Ishikawa (cell line): ENCODE results near the gene MYB.

Source experiments
- CEBPB ChIP-seq: IDR thresholded peaks from 2 replicates; pipeline ENCODE4 v1.6.1; 2012
- CREB1 ChIP-seq: IDR thresholded peaks from 2 replicates; pipeline ENCODE4 v1.6.1; 2012; ENCODE audit warnings: low read depth
- EGR1 ChIP-seq: IDR thresholded peaks from 2 replicates; pipeline ENCODE4 v1.6.1; 2012
- EP300 ChIP-seq: IDR thresholded peaks from 2 replicates; pipeline ENCODE4 v1.6.1; 2012; ENCODE audit warnings: borderline replicate concordance
- FOXM1 ChIP-seq: IDR thresholded peaks from 2 replicates; pipeline ENCODE4 v1.6.1; 2012; ENCODE audit warnings: low read depth, borderline replicate concordance
- NFIC ChIP-seq: IDR thresholded peaks from 2 replicates; pipeline ENCODE4 v1.6.1; 2012
- RAD21 ChIP-seq: IDR thresholded peaks from 2 replicates; pipeline ENCODE4 v1.6.1; 2012; ENCODE audit warnings: low read depth
- TAF1 ChIP-seq: IDR thresholded peaks from 2 replicates; pipeline ENCODE4 v1.6.1; 2012; ENCODE audit warnings: low read depth, mild to moderate bottlenecking
- TCF12 ChIP-seq: IDR thresholded peaks from 2 replicates; pipeline ENCODE4 v1.6.1; 2012; ENCODE audit warnings: low read depth
- TEAD4 ChIP-seq: IDR thresholded peaks from 2 replicates; pipeline ENCODE4 v1.6.1; 2012
- YY1 ChIP-seq: IDR thresholded peaks from 2 replicates; pipeline ENCODE4 v1.6.1; 2012; ENCODE audit warnings: low read depth
- ZBTB7A ChIP-seq: IDR thresholded peaks from 2 replicates; pipeline ENCODE4 v1.6.1; 2012; ENCODE audit warnings: low read depth
- TF ChIP-seq, protein P1 (sequence below): IDR thresholded peaks from 2 replicates; pipeline ENCODE4 v1.6.1; 2012
- TF ChIP-seq, protein P2 (sequence below): IDR thresholded peaks from 2 replicates; pipeline ENCODE4 v1.6.1; 2012; ENCODE audit warnings: low read depth, mild to moderate bottlenecking
- TF ChIP-seq, protein P3 (sequence below): IDR thresholded peaks from 2 replicates; pipeline ENCODE4 v1.6.1; 2012

Gene MYB

DNA sequence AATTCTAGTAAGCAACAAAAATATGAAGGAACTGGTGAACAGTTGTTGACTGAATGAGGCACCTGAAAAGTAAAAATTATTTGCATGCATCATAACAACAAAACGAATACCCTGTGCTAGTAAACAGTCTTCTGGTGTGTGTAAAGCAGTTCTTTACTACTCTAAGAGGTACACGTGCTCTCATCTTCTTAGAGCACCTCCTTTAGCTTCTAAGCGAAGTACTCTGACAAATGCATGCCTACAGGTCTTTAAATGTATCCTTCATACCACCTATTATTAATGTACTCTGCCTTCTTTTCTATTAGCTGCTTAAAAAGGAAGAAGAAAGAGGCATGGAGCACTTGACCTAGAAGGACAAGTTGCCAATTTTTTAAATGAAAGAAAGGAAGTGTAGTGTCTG is 32.2 kb upstream of the MYB start:
- TF ChIP-seq EGR1: no peak
- TF ChIP-seq YY1: no peak
- TF ChIP-seq ZBTB7A: no peak
- no peak for TF ChIP-seq TEAD4
- no peak for TF ChIP-seq CEBPB
- TF ChIP-seq, protein P1, sequence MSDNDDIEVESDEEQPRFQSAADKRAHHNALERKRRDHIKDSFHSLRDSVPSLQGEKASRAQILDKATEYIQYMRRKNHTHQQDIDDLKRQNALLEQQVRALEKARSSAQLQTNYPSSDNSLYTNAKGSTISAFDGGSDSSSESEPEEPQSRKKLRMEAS: no peak
- TF ChIP-seq EP300: no peak
- no peak for TF ChIP-seq CREB1
- TF ChIP-seq TAF1: no peak
- TF ChIP-seq TCF12: no peak
- TF ChIP-seq NFIC: no peak
- TF ChIP-seq, protein P2, sequence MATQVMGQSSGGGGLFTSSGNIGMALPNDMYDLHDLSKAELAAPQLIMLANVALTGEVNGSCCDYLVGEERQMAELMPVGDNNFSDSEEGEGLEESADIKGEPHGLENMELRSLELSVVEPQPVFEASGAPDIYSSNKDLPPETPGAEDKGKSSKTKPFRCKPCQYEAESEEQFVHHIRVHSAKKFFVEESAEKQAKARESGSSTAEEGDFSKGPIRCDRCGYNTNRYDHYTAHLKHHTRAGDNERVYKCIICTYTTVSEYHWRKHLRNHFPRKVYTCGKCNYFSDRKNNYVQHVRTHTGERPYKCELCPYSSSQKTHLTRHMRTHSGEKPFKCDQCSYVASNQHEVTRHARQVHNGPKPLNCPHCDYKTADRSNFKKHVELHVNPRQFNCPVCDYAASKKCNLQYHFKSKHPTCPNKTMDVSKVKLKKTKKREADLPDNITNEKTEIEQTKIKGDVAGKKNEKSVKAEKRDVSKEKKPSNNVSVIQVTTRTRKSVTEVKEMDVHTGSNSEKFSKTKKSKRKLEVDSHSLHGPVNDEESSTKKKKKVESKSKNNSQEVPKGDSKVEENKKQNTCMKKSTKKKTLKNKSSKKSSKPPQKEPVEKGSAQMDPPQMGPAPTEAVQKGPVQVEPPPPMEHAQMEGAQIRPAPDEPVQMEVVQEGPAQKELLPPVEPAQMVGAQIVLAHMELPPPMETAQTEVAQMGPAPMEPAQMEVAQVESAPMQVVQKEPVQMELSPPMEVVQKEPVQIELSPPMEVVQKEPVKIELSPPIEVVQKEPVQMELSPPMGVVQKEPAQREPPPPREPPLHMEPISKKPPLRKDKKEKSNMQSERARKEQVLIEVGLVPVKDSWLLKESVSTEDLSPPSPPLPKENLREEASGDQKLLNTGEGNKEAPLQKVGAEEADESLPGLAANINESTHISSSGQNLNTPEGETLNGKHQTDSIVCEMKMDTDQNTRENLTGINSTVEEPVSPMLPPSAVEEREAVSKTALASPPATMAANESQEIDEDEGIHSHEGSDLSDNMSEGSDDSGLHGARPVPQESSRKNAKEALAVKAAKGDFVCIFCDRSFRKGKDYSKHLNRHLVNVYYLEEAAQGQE: no peak
- TF ChIP-seq RAD21: no peak
- TF ChIP-seq, protein P3, sequence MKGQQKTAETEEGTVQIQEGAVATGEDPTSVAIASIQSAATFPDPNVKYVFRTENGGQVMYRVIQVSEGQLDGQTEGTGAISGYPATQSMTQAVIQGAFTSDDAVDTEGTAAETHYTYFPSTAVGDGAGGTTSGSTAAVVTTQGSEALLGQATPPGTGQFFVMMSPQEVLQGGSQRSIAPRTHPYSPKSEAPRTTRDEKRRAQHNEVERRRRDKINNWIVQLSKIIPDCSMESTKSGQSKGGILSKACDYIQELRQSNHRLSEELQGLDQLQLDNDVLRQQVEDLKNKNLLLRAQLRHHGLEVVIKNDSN: no peak
- no peak for TF ChIP-seq FOXM1

DNA sequence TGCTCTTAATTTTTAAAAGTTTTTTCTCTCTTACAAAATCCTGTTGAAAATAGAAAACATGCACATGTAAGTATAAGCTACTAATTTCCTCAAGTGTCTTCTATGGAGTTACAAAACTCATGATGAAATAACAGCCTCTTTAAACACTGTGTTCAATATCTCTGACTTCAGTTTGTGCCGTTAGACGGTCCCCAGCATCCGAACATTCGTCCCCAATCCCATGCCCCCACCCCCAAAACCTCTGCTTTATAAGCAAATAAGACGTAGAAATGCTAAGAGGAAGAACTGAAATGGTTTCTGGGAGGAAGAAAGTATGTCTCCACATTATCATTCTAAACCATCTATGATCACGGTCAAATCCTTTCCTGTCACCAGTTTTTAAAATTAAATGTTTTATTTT is 31.7 kb upstream of the MYB start:
- no peak for TF ChIP-seq TCF12
- no peak for TF ChIP-seq EGR1
- TF ChIP-seq TEAD4: no peak
- no peak for TF ChIP-seq CEBPB
- no peak for TF ChIP-seq EP300
- TF ChIP-seq CREB1: no peak

DNA sequence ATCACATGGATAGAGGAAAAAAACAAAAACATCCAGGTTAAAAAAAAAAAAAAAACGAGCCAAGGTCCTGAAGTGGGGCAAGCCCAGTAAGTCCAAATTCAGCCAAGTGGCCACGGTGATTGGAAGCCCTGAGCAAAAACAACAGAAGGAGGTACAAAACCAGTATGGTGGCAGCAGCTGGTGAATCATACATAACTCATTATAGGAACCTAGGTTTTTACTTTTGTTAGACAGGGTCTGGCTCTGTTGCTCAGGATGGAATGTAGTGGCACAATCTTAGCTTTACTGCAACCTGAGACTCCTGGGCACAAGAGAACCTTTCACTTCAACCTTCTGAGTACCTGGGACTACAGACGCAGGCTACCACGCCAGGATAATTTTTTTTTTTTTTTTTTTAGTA is 22.7 kb upstream of the MYB start:
- TF ChIP-seq EP300: peak; percentile 49; the same call in 1 of the 2 replicates
- TF ChIP-seq, protein P1: no peak
- TF ChIP-seq TCF12: no peak

DNA sequence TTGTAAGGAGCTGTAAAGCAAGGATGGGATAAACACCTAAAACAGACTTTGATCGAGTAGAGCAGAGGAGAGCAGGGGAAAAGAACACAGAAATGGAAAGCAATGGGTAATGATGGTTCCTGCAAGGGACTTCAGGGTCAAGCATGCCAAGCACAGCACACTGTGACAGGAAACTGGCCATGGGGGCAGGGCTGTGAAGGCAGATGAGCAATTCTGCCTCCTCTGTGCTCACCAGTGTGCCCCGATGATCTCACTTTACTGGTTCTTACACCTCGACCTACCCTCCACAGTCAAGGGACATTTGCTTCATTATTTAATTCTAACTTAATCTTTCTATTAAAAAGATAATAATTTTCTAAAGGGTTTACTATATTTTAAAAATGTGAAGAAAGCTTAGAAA is 21.6 kb upstream of the MYB start:
- TF ChIP-seq FOXM1 (no peak), NFIC (no peak), TCF12 (no peak), CREB1 (no peak), YY1 (no peak), EP300 (no peak), CEBPB (no peak), EGR1 (no peak), ZBTB7A (no peak), TAF1 (no peak)
- TF ChIP-seq, protein P1: no peak
- TF ChIP-seq, protein P3: no peak
- TF ChIP-seq, protein P2: no peak

DNA sequence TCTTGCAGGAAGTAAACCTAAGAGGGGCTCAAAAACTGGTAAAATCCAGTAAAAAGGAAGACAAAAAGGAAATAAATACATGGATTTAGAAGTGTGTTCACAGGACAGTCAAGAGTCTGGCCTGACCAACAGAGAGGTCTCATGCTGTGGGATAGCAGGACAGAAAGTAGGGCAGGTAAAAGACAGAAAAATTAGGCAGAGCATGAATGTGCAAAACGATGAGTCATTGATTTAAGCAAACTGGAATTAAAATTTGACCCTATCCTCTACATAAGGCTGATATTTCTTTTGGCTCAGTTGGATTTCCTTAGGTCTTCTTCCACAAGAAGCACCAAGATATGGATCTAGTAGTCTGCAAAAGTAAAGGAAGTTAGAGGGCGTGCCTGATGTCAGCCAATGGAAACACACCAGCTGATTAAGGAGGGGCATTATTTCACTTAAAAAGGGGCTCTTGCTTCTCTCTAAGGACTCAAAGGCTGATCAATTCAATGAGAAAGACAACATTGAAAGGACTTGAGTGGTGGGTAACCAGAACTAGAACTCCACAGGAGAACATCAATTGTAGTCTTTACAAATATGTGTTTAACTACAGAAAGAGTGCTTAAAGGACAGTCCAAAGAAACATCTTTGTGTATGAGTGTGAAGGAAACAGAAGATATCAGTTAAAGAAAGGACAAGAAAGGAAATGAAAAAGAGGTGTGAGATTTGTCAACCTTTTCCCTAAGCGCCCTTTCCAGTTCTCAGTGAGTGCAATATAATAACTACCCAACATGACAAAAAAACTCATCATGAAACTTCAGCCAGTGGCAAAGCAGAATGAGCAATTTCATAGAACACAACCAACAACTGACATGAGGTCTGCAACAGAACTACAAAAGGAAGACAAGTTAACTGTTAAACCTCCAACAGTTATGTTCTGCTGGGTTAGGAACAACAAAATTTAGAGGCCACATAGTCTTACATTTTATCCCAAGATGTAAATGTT is 19.4 kb upstream of the MYB start:
- TF ChIP-seq EP300 (no peak), EGR1 (no peak), RAD21 (no peak), CEBPB (no peak), FOXM1 (no peak), YY1 (no peak), NFIC (no peak), TCF12 (no peak), CREB1 (no peak), TEAD4 (no peak), ZBTB7A (no peak), TAF1 (no peak)
- TF ChIP-seq, protein P3: no peak
- TF ChIP-seq, protein P2: no peak
- TF ChIP-seq, protein P1: no peak
